Islet of Langerhans (tissue), 1 donor: Measurements from ENCODE around the gene TNS1.

Experiments
- FAIRE-seq: peaks from one replicate; lab custom pipeline; 2011; peaks lifted over from hg19 to GRCh38; lab: Jason Lieb, UNC

TNS1 gene

DNA sequence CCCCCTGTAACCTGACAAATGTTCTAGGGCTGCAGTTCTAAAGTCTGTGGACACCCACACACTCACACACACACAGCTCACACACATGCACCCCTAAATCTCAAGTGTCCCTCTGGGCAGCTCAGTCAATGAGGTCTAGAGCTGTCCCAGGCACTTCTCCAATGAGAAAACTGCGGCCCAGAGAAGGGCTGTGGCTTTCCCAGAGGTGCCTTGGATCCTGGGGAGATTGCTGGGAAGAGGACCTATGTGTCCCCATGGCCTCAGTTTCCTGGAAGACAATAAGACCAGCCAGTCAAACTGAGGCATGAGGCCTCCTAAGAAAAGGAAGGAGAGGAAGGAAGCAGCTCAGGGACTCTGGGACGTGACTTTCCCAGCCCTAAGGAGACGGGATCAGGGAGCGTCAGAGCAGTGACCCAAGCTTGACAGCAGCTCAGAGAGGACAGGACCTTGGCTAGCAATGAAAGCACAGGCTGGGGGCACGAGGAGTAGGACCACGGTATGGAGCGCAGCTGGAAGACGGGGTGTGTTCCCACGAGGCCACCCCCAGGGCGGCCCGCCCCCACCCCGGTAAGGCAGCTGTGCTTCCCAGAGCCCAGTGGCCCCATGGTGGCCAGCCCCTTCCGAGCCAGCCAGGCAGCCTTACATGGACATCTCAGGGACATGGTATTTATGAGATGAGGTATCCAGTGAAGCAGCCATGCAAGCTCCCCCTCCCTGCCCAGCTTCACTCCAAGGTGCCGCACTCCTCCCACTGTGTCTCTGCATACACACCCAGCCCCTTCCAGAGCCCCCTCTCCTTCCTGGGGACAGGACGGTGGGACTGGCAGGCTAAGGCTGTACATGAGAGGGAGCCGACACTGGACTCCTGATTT, 46.0 kb downstream of the TNS1 start:
- no peak for FAIRE-seq

- FAIRE-seq, result no peak
These were observed 46.8 kb downstream of the TNS1 start for GRCh38 chr2:217955881-217956493.

GRCh38 chr2:217954971-217955740, 47.6 kb downstream of the TNS1 start:
- FAIRE-seq, result no peak

DNA sequence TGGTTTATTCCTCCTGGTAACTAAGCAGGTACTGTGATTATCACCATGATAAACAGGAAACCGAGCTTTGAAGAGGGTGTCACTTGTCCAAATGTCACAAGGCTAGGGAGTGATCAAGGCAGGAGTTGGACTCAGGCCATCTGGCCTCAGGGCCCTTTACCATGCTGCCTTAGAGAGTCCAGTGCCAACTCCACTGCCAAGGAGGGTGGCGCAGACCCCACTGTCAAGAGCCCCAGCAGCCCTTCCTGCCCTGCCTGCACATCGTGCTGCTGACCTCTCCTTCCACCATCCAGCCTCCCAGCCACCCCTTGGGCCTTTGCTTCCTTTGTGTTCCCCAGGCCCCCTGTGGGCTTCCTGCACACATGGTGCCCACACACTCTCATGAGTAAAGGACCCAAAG, 48.3 kb downstream of the TNS1 start:
- no peak for FAIRE-seq

- no peak for FAIRE-seq
These were observed 48.7 kb downstream of the TNS1 start for GRCh38 chr2:217954051-217954450.

GRCh38 chr2:217953531-217953932, 49.3 kb downstream of the TNS1 start:
- FAIRE-seq, result no peak

GRCh38 chr2:217953011-217953481, 49.7 kb downstream of the TNS1 start:
- no peak for FAIRE-seq

DNA sequence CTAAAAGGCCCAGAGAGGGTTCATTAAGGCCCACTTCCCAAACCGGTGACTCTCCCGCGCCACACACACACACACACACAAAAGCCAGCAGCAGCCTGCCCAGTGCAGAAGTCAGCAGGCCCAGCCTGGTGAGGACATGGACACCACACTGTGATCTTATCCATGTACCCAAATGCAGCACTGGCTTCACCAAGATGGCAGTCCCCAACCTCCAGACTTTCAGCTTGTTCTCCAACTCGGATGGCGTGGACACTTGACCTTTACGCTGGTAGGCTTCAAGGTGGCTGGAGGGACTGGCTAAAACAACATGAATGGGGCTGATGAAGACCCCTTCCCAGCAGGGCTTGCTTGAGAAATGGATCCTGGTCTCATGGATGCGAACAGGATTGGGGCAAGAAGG, 50.4 kb downstream of the TNS1 start:
- no peak for FAIRE-seq

DNA sequence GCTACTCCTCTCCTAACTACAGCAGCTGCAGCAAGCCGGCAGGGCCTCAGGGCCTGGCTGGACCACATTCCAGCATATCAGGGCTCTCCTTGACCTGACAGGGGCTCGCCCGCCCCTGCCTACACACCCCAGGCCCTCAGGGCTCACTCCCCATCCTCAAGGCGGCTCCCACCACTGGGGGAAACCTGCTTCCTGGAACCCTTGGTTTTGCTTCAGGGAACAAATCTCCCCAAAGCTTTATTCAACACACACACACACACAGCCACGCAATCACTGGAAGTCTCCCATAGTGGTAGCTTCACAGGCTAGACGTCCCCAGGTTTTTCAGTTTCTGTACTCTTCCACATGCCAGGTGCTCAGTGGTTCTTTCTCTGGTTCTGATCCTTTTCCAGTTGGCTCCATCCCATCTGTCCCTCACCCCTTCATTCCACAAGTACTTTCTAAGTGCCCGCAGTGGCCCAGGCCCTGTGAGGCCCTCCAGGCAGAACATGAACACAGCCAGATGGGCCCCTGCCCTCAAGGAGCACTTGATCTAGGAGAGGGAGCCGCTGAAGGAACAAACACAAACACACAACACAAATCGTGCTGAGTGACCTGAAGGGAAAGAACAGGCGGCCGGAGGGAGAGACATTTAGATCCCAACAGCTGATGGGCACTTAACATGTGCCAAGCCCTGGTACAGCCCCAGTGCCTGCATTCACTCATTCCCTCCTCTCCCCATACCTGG, 51.1 kb downstream of the TNS1 start:
- FAIRE-seq, result no peak

DNA sequence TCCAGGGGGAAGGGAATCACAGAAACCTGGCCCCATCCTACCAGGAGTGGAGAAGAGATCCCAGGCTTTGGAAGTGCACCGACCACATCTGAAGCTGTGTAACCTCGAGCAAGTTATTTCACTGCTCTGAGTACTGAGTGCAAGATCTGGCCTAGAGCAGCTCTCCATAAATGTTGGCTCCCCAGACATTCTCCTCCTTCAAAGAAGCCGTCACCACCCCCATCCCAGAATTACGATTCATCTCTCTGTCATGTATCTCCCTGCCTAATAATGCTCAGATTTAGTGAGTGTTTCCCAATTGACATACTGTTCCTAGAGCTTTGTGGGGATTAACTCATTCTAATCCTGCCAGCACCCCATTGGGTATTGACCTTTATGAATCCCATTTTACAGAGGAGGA, 51.7 kb downstream of the TNS1 start:
- no peak for FAIRE-seq

- FAIRE-seq, result no peak
These were observed 52.4 kb downstream of the TNS1 start for GRCh38 chr2:217950401-217950871.

DNA sequence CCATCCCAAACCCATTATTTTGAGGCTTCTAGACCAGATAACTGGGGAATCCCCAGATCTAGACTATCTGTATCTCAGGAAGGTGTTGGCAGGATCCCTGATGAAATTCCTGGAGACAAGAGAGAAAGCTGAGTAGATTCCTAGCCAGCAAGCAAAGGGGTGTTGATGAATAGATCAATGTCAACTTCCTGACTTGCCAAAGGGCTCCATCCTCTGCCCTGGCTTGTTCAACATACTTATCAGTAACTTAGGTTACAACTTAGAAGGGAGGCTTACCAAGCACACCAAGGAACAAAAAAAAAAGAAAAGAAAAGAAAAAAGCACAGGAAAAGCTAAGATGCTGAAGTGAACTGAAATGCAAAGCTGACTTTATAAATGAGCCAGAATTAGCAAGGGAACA, 53.3 kb downstream of the TNS1 start:
- no peak for FAIRE-seq

- no peak for FAIRE-seq
These were observed 53.9 kb downstream of the TNS1 start for GRCh38 chr2:217948897-217949296.

- no peak for FAIRE-seq
These were observed 54.4 kb downstream of the TNS1 start for GRCh38 chr2:217948351-217948791.

DNA sequence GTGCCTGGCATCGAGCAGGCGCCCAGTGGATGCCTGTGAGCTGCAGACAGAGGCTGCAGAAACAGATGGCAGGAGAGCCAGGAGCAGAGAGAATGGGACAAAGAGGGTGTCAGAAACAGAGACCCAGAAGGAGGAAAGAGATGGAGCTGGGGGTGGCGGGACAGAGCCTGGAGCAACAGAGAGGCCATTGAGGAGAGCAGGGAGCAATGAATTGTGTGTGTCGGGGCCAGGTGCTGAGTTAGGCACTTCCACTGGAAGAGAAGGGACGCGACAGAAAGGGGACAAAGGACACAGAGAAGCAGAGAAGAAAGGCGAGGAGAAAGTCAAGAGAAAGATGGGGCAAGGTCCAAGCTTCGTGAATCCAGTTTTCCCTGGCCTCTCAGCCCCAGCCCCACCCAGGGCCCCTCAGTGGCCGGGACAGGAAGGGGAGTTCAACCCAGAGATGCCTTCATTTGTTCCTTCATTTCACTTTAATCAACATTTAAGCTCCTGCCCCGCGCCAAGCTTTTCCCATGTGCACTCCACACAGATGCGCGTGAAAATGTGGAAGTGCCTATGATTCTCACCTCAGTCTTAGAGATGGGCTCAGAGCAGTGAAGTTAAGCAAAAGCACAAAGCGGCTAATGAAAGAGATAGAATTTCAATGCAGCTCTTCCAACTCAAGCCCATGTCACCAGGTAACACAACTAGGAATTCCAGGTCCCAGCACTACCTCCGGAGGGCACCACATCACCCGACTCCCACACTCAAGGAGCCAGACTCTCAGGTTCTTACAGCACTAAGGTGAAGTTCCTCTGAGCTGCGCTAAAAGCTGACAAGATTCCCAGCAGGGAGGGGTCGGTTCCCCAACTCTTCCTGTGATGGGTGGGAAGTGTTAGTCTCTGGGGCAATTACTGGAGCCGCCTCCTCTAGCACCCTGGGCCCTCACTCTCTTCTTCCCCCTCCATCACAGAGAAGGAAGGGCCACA, 55.1 kb downstream of the TNS1 start:
- FAIRE-seq, result no peak

GRCh38 chr2:217946051-217946450, 56.7 kb downstream of the TNS1 start:
- FAIRE-seq, result no peak

GRCh38 chr2:217945530-217945929, 57.3 kb downstream of the TNS1 start:
- FAIRE-seq, result no peak

GRCh38 chr2:217944923-217945322, 57.9 kb downstream of the TNS1 start:
- no peak for FAIRE-seq

DNA sequence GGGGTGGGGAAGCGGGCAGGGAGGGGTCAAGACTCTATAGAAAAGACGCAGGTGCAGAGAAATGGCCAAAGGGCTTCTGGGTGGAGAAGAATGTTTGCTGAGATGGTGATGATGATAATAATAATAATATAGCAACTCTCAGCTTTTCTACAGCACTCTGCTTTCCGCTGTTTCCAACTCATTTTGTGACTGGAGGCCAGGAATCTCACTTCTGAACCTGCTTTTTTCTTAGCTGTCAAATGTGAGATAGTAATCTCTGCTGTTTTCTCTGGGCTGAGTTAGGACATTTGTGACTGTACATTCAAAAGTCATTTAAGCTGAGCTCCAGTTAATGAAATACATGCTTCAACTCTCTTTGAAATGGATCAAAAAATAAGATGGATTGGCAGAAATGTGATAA, 58.4 kb downstream of the TNS1 start:
- FAIRE-seq, result no peak

DNA sequence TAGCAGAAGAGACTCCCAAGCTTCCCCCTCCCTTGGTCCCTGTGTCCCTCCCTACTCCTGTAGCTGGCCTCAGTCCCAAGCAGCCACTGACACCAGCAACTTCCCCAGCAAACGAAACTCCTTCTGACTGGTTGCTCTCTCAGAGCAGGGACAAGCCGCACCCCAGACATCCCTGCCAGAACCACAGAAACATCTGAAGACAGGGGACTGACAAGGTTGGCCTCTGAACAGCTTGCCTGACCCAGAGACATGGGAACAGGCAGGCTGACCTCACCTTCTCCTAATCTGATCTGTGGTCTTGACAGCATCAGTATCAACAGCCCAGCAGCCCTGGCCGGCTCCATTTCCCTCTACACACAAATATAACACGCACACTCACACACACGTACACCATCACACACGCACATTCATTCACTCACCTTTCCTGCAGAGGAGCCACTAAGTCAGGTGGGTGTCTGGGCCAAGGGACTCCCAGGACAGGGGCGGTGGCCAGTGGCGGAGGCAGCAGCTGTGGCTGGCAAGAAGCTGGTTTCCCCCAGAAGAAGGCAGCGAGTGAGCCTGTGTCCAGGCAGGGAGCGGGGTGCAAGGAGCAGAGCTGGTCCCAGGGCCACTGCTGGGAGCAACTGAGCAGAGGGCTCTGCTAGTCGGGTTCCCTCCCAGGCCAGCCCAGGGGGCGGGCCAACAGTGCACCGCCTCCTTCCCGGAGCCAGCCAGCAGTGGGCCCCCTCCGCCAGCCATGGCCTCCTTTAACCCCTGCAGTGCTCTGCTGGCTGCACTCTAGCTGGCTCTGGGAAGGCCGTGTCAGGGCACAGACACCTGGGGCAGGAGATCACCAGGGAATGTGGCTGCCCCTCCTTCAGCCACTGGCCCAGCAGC, 59.1 kb downstream of the TNS1 start:
- FAIRE-seq, result no peak
